H7 (cell line): Measurements from ENCODE around the gene DNM2. TPM values are rescaled to one million over a fixed set of nuclear protein-coding genes. Genes with fewer than 3 reads are reported as not detected.
"Not testable (repeated sequence)": the region's sequence is repeated elsewhere in the genome, so short reads cannot be mapped to it uniquely, and the experiment has no call there.

Experiments
- DNase-seq: peaks from one replicate; pipeline ENCODE4 v3.0.0; 2012
- H3K27me3 ChIP-seq: 2 replicates; pipeline ENCODE4 v1.6.0; 2011; ENCODE audit warnings: mild to moderate bottlenecking, low read length; ENCODE audit not compliant: control insufficient read depth, insufficient read depth
- H3K36me3 ChIP-seq: replicated peaks from 2 replicates; pipeline ENCODE4 v1.5.1; 2011; ENCODE audit warnings: low read length; ENCODE audit not compliant: control insufficient read depth, insufficient read depth
- H3K4me3 ChIP-seq: 2 replicates; pipeline ENCODE4 v1.5.1; 2011; ENCODE audit warnings: low read depth, mild to moderate bottlenecking, control low read depth, low read length, moderate library complexity; ENCODE audit not compliant: insufficient read depth
- total RNA-seq: library from RNA; depleted of rRNA; stranded (reverse); fragments of >200 nt; shearing (Covaris generic); gene quantifications from 2 replicates; pipeline ENCODE4 v1.2.3, GENCODE V29; 2014

The DNM2 gene
- total RNA-seq, 1 experiment from 2014 or later, result 77.6 TPM

DNA sequence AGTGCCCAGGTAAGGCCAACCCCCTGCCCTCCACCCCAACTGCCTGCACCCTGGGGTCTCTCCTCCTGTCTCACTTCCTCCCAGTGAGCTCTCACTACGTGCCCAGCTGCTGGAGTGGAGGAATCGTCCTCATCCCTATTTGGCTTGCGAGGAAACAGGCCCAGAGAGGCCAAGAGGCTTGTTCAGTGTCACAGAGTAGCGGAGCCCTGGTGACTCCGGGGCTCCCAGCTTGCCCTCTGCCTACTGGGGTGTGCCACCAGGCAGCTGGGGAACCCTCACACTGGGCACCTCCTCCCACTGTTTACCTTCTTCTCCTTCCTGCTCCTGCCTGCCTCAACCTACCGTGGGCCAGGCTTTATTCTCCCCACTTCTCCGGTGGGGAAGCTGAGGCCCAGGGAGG, 112.5 kb downstream of the DNM2 start:
- Histone ChIP-seq H3K4me3 (no peak overlapping the region), H3K36me3 (peaks cover 12% of the 10 kb centered on the region), H3K27me3 (no peaks in the 10 kb centered on the region)
- DNase-seq, result peak; percentile 39

DNA sequence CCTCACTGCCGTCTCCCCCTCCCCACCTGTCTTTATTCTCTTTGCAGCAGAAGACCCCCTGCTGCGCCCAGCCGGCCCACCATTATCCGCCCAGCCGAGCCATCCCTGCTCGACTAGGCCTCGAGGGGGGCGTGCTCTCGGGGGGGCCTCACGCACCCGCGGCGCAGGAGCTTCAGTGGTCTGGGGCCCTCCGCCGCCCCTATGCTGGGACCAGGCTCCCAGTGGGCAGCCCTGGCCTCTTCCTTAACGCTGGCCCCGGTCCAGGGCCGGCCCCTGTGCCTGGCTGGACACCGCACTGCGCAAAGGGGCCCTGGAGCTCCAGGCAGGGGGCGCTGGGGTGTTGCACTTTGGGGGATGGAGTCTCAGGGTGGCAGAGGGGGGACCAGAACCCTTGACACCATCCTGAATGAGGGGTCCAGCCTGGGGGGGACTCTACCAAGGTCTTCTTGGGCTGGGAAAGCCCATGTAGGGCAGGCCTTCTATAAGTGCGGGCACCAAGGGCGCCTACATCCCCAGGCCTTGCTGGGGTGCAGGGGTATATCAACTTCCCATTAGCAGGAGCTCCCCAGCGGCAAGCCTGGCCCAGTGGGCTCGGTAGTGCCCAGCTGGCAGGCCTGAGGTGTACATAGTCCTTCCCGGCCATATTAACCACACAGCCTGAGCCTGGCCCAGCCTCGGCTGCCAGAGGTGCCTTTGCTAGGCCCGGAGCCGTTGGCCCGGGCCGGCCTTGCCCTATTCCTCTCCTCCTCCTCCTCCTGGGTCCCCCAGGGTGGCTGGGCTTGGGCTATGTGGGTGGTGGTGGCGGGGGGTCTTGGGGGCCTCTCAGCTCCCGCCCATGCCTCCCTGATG, 113.3 kb downstream of the DNM2 start:
- Histone ChIP-seq H3K4me3 (no peak overlapping the region), H3K36me3 (peaks cover 10% of the 10 kb centered on the region), H3K27me3 (no peaks in the 10 kb centered on the region)
- peak; percentile 57 for DNase-seq

GRCh38 chr19:10831987-10832938, 114.4 kb downstream of the DNM2 start:
- peak; percentile 33 for DNase-seq
- Histone ChIP-seq H3K4me3 (no peak overlapping the region), H3K36me3 (peaks cover 8% of the 10 kb centered on the region), H3K27me3 (no peaks in the 10 kb centered on the region; the same call in 1 of the 2 replicates)

DNA sequence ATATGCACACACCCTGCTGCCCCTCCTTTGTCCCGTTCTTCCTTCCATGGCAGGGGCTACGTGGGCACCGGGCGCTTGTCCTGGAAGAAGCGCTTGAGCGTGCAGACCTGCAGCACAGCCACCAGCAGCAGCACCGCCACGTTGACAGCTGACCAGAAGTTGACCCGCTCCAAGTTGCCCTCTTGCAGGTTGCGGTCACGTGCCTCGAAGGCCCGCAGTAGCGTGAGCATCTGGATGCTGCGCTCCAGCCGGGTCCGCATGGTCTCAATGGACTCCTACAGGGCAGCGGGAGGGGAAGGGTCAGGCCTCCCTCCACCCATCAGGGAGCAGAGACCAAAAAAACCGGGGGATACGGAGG, 115.0 kb downstream of the DNM2 start:
- no peak overlapping the region for H3K4me3 ChIP-seq
- peaks cover 8% of the 10 kb centered on the region for H3K36me3 ChIP-seq
- H3K27me3 ChIP-seq, result no peaks in the 10 kb centered on the region; the same call in 1 of the 2 replicates
- peak; percentile 36 for DNase-seq

- Histone ChIP-seq H3K36me3 (peaks cover 8% of the 10 kb centered on the region), H3K4me3 (peak overlapping the region; percentile 48), H3K27me3 (no peaks in the 10 kb centered on the region; the same call in 1 of the 2 replicates)
- no peak for DNase-seq
These were observed 117.3 kb downstream of the DNM2 start for GRCh38 chr19:10835089-10835753.

DNA sequence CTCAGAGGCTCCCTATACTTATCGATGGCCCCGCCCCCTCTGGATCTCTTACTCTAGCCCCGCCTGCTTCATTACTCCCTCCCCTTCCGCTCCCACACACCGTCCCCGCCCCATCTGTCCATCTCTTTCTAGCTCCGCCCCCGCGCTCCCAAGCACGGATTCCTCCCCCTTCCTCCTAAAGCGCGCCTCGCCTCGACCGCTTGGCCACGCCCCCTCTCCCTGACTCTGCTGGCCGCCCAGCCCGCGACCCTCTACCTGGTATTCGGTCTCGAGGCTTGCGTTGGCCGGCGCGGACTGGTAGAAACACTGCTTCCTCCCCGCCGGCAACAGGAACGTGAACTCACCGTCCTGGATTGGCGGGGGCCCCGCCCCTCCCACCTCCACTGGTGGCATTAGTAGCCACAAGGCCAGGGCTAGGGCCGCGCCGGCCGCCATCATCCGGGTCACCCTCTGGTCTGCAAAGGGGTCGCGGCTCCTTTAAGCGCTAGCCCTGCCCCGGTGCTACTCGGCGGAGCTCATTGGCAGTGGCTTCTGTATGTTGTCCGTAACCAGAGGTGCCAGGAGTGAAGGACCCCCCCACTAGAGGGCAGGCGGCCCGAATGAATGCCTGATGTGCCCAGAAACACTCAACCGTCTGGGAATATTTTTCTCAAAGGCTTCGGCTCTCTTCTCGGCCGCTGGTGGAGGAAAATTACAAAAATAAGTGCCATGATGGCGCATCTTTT, 118.0 kb downstream of the DNM2 start, which contains the start of gene TMED1:
TMED1 (minus strand) TSS at position 459 of the 725 bp plus-strand sequence; CDS start at position 438, 21 bp downstream.
- Histone ChIP-seq H3K36me3 (peaks cover 7% of the 10 kb centered on the region), H3K4me3 (peak within 1 kb of the TSS; percentile 72), H3K27me3 (no peaks in the 10 kb centered on the region; the same call in 1 of the 2 replicates)
- DNase-seq, result peak; percentile 100

- Histone ChIP-seq H3K27me3 (no peaks in the 10 kb centered on the region; the same call in 1 of the 2 replicates), H3K36me3 (peaks cover 7% of the 10 kb centered on the region), H3K4me3 (peak overlapping the region; percentile 72)
- DNase-seq, result no peak
These were observed 118.8 kb downstream of the DNM2 start for GRCh38 chr19:10836479-10837330.

- H3K36me3 ChIP-seq, H3K27me3 ChIP-seq, DNase-seq, H3K4me3 ChIP-seq: not testable (repeated sequence)
These were observed 119.8 kb downstream of the DNM2 start for GRCh38 chr19:10837649-10838048.

- no peak overlapping the region for H3K4me3 ChIP-seq
These were observed 120.5 kb downstream of the DNM2 start for GRCh38 chr19:10838377-10838776.

DNA sequence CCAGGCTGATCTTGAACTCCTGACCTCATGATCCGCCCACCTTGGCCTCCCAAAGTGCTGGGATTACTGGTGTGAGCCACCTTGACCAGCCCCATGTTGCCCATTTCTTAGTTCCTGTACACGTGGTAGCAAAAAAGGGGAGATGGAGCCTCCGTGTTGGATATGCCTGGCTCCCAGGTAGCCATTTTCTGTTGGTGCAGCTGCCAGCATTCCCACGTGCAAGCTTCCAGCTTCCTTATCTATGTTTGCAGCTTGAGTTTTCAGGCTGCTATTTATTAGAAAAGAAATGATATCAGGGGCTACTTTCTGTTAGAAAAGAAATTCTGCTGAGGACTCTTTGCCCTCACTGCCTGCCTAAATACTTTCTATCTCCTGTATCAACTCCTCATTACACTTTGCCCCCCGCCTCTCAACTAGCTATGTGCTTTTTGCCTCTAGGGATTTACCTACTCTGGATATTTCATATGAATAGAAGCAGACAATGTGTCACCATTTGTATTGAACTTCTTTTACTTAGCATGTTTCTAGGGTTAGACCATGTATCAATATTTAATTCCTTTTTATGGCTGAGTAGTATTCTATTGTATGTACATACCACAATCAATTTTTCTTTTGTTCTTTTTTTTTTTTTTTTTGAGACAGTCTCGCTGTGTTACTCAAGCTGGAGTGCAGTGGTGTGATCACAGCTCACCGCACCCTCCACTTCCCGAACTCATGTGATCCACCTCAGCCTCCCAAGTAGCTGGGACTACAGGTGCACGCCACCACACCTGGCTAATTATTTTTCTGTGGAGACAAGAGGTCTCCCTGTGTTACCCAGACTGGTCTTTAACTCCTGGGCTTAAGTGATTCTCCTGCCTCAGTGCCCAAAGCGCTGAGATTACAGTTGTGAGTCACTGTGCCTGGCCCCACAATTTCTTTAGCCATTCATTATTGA, 121.5 kb downstream of the DNM2 start:
- DNase-seq, result no peak
- no peaks in the 10 kb centered on the region for H3K36me3 ChIP-seq
- H3K4me3 ChIP-seq, result no peak overlapping the region
- H3K27me3 ChIP-seq, result no peaks in the 10 kb centered on the region; the same call in 1 of the 2 replicates

More at GRCh38 chr19:10838377-10838776, 120.5 kb downstream of the DNM2 start:
- Histone ChIP-seq H3K36me3 (peaks cover 3% of the 10 kb centered on the region; the same call in 1 of the 2 replicates), H3K27me3 (no peaks in the 10 kb centered on the region; the same call in 1 of the 2 replicates)
- peak; percentile 17 for DNase-seq

DNA sequence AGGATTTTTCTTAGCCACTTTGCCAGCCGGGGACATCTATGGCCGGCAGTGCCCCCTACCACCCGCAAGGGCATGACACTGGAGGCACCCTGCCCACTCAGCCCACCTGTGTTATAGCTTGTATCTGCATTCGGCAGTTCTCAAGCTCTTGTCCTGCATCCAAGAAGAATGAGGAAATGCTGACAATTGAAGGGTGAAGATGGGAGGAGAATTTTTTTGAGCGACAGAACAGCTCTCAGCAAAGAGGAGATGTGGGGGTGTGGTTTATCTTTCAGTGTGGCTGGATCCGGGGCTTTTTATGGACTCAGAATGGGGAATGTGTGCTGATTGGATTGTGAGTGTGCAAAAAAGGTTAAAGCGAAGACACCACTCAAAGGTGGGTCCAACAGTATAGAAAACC, 124.9 kb downstream of the DNM2 start:
- Histone ChIP-seq H3K27me3 (no peaks in the 10 kb centered on the region), H3K4me3 (no peak overlapping the region), H3K36me3 (no peaks in the 10 kb centered on the region)
- DNase-seq, result peak; percentile 30

DNA sequence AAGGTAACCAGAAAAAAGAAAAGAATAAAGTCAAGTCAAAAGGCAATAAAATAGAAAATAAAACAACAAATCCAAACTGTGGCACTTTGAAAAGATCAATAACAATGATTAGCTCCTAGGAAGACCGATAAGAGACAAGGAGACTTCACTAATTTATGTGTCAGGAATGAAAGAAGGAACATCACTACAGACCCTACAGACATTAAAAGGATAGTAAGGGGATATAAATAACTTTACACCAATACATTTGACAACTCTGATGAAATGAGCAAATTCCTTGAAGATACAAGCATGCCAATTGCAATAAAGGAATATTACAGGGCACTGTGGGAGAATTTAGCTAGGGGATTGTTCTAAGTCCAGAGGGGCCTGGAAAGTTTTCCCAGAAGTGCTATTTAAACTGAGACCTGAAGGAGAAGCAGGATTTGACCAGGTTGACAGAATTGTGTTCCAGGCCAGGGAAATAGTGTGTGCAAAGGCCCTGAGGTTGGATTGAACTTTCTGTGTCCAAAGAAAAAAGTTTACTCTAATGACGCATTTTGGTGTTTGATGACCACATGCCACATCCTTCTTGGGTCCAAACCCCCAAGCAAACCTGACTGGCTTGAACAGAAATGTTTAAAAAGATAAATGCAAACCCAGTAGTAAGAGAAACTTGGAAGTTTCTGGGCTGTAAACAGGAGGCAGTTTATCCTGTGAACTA, 128.8 kb downstream of the DNM2 start:
- H3K4me3 ChIP-seq, result no peak overlapping the region
- no peaks in the 10 kb centered on the region for H3K27me3 ChIP-seq
- no peak for DNase-seq
- H3K36me3 ChIP-seq, result no peaks in the 10 kb centered on the region
